ENCODE measurements around the gene NCAPH2.

DNA sequence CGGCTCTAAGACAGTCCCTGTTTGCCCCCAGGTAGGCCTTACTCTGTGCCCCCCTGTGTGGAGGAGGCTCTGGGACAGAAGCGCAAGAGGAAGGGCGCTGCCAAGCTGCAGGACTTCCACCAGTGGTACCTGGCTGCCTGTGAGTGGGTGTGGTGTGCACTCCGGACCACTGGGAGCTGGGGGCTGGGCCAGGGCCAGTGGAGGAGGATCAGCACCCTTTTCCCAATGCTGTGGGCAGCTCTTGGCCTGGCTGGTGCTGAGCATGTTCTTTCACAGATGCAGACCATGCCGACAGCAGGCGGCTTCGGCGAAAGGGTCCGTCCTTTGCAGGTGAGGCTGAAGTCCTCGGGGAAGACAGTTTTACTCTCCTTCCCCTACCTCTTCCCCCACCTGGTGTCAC, 13.7 kb downstream of the NCAPH2 start:
- TF ChIP-seq POLR2A (IDR thresholded peaks at IDR 0.05): no peak
- TF ChIP-seq, protein P1, sequence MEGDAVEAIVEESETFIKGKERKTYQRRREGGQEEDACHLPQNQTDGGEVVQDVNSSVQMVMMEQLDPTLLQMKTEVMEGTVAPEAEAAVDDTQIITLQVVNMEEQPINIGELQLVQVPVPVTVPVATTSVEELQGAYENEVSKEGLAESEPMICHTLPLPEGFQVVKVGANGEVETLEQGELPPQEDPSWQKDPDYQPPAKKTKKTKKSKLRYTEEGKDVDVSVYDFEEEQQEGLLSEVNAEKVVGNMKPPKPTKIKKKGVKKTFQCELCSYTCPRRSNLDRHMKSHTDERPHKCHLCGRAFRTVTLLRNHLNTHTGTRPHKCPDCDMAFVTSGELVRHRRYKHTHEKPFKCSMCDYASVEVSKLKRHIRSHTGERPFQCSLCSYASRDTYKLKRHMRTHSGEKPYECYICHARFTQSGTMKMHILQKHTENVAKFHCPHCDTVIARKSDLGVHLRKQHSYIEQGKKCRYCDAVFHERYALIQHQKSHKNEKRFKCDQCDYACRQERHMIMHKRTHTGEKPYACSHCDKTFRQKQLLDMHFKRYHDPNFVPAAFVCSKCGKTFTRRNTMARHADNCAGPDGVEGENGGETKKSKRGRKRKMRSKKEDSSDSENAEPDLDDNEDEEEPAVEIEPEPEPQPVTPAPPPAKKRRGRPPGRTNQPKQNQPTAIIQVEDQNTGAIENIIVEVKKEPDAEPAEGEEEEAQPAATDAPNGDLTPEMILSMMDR (IDR thresholded peaks at IDR 0.05): no peak
